Endodermal cell (in vitro differentiated cells): ENCODE data around the gene CENPN. TPM values are rescaled to one million over a fixed set of nuclear protein-coding genes. Genes with fewer than 3 reads are reported as not detected.

Experiments
- DNase-seq: peaks from one replicate; pipeline ENCODE4 v3.0.0-alpha.2; 2017
- H3K27ac ChIP-seq: 2 replicates; pipeline ENCODE4 v1.5.1; 2013; ENCODE audit warnings: mild to moderate bottlenecking, low read depth, low read length, moderate library complexity
- H3K27me3 ChIP-seq: 2 replicates; pipeline ENCODE4 v1.6.1; 2013; ENCODE audit warnings: mild to moderate bottlenecking, low read length, moderate library complexity; ENCODE audit not compliant: insufficient read depth, control insufficient read depth, poor library complexity, severe bottlenecking
- H3K36me3 ChIP-seq: 2 replicates; pipeline ENCODE4 v1.7.0; 2013; ENCODE audit warnings: mild to moderate bottlenecking, low read length, moderate library complexity; ENCODE audit not compliant: control insufficient read depth, insufficient read depth
- H3K4me1 ChIP-seq: one replicate; pipeline ENCODE4 v1.7.0; 2013; ENCODE audit warnings: low read length; ENCODE audit not compliant: control insufficient read depth, insufficient read depth
- H3K4me3 ChIP-seq: 2 replicates; pipeline ENCODE4 v1.5.1; 2013; ENCODE audit warnings: mild to moderate bottlenecking, low read length, moderate library complexity
- H3K9ac ChIP-seq: 2 replicates; pipeline ENCODE4 v1.6.1; 2013; ENCODE audit warnings: mild to moderate bottlenecking, low read length, moderate library complexity; ENCODE audit not compliant: poor library complexity, severe bottlenecking; ENCODE audit errors: extremely low read depth
- H3K9me3 ChIP-seq: 2 replicates; pipeline ENCODE4 v1.6.1; 2013; ENCODE audit warnings: mild to moderate bottlenecking, low read length, moderate library complexity; ENCODE audit not compliant: control insufficient read depth
- H3K27ac Mint-ChIP-seq: 2 replicates; pipeline ENCODE4 v1.8.0; 2020; ENCODE audit warnings: mixed read lengths
- H3K27me3 Mint-ChIP-seq: 2 replicates; pipeline ENCODE4 v1.8.0; 2021; ENCODE audit warnings: mild to moderate bottlenecking, mixed read lengths; ENCODE audit not compliant: insufficient read depth
- H3K36me3 Mint-ChIP-seq: 2 replicates; pipeline ENCODE4 v1.8.0; 2020; ENCODE audit warnings: low read depth, mixed read lengths
- H3K4me1 Mint-ChIP-seq: 2 replicates; pipeline ENCODE4 v1.8.0; 2020; ENCODE audit warnings: mixed read lengths
- H3K4me3 Mint-ChIP-seq: 2 replicates; pipeline ENCODE4 v1.8.0; 2020; ENCODE audit warnings: mild to moderate bottlenecking, moderate library complexity, mixed read lengths
- H3K9me3 Mint-ChIP-seq: 2 replicates; pipeline ENCODE4 v1.8.0; 2020; ENCODE audit warnings: mild to moderate bottlenecking, mixed read lengths
- WGBS, 2 experiments: methylation state at CpG; one replicate each; pipeline versions ENCODE4 v1.1.5 to v1.1.7; 2013; ENCODE audit warnings: missing lambda C conversion rate in 2 of 2, mixed read lengths in 1 of 2; ENCODE audit not compliant: insufficient coverage in 1 of 2, insufficient read length in 1 of 2; 5-methylcytosine and 5-hydroxymethylcytosine counted together
- total RNA-seq, 2 donors: library from RNA; stranded (reverse); fragmentation: NEBNext Ultra II Directional in 1 of 2; extraction: Animal tissue kit (Norgen Biotek cat#: 25700) in 1 of 2; gene quantifications; 2 replicates in 1 of 2; 3 replicates in 1 of 2; pipeline ENCODE4 v1.2.1, GENCODE V29; 2021
- TF ChIP-seq, protein P1 (sequence below): fragments of 200-600 bp; sonication (generic); conservative IDR thresholded peaks from 2 replicates; pipeline ENCODE4 v1.5.0; 2021; ENCODE audit warnings: antibody characterized with exemption, mild to moderate bottlenecking

Gene CENPN
- total RNA-seq, 2 donors from 2014 or later: 45.1 to 52.8 TPM

DNA sequence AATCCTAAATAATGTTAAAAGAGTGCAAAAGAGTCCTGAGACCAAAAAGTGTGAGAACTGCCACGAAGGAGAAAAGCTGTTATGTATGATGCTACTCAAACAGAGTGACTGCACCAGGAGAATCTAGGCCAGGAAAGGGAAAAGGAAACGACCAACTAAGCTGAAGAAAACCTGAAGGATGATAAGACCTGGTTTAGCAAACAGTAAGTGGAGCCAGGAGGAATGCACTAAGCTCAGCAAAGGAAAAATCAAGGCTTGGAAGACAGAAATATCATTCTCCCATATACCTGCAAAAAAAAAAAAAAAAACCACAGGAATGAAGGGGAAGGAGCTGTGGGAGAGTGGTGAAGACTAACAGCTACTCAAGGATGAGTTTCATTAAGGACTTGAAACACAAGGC, 21.4 kb upstream of the CENPN start:
- Histone ChIP-seq H3K27ac (no peak overlapping the region), H3K9ac (no peak overlapping the region), H3K9me3 (no peaks in the 10 kb centered on the region), H3K4me1 (peaks cover 16% of the 10 kb centered on the region), H3K27me3 (no peaks in the 10 kb centered on the region), H3K36me3 (peaks cover 15% of the 10 kb centered on the region), H3K4me3 (peak overlapping the region; percentile 13)
- Mint-ChIP-seq H3K27ac (peak overlapping the region; percentile 28), H3K4me1 (peaks cover 27% of the 10 kb centered on the region), H3K36me3 (peaks cover 16% of the 10 kb centered on the region), H3K4me3 (no peak overlapping the region), H3K27me3 (no peaks in the 10 kb centered on the region), H3K9me3 (no peaks in the 10 kb centered on the region)
- TF ChIP-seq, protein P1, sequence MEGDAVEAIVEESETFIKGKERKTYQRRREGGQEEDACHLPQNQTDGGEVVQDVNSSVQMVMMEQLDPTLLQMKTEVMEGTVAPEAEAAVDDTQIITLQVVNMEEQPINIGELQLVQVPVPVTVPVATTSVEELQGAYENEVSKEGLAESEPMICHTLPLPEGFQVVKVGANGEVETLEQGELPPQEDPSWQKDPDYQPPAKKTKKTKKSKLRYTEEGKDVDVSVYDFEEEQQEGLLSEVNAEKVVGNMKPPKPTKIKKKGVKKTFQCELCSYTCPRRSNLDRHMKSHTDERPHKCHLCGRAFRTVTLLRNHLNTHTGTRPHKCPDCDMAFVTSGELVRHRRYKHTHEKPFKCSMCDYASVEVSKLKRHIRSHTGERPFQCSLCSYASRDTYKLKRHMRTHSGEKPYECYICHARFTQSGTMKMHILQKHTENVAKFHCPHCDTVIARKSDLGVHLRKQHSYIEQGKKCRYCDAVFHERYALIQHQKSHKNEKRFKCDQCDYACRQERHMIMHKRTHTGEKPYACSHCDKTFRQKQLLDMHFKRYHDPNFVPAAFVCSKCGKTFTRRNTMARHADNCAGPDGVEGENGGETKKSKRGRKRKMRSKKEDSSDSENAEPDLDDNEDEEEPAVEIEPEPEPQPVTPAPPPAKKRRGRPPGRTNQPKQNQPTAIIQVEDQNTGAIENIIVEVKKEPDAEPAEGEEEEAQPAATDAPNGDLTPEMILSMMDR: no peak
- no peak for DNase-seq
- WGBS, 2 experiments: 70 to 72% methylated on average over 2 of the region's 2 CpGs

DNA sequence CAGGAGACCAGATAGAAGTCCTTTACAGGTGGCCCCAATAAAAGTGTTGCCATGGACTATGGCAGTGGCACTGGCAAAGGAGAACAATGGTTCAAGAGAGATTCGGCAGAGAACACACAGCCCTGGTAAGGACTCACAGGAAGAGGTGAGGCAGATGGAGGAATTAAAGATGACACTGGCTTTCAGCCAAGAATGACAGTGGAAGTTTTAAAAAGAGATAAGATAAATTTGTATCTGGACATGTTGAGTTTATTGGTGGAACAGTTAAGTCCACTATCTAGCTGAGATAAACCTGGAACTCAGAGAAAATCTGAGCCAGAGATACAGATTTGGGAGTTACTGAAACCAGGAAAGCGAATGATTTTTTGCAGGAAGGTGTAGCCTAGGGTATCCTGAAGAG, 20.5 kb upstream of the CENPN start:
- Histone ChIP-seq H3K36me3 (peaks cover 17% of the 10 kb centered on the region), H3K27me3 (no peaks in the 10 kb centered on the region), H3K4me1 (peaks cover 16% of the 10 kb centered on the region), H3K4me3 (peak overlapping the region; percentile 13), H3K27ac (no peak overlapping the region), H3K9ac (no peak overlapping the region), H3K9me3 (no peaks in the 10 kb centered on the region)
- H3K4me1 Mint-ChIP-seq: peaks cover 27% of the 10 kb centered on the region
- TF ChIP-seq, protein P1: no peak
- H3K27me3 Mint-ChIP-seq: no peaks in the 10 kb centered on the region
- DNase-seq: no peak
- peak overlapping the region; percentile 46 for H3K27ac Mint-ChIP-seq
- H3K36me3 Mint-ChIP-seq: peaks cover 12% of the 10 kb centered on the region
- H3K4me3 Mint-ChIP-seq: no peak overlapping the region
- 83 to 91% methylated on average over 2 of the region's 2 CpGs for WGBS, 2 experiments
- no peaks in the 10 kb centered on the region for H3K9me3 Mint-ChIP-seq

DNA sequence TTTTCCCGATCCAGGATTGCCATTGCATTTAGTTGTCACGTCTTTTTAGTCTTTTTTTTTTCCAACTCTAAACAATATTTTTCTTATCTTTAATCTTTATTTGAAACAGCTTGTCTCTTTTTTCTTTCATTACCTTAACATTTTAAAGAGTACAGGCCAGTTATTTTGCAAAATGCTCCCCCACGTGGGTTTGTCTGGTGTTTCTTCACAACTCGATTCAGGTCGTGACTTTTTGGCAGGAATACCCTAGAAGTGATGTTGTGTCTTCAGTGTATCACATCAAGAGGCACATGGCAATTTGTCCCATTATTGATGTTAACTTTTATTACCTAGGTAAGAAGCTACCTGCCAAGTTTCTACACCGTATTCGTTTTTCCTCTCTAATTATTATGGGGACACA, 18.3 kb upstream of the CENPN start:
- DNase-seq: no peak
- Histone ChIP-seq H3K4me1 (peaks cover 16% of the 10 kb centered on the region), H3K36me3 (peaks cover 17% of the 10 kb centered on the region), H3K27ac (no peak overlapping the region), H3K4me3 (no peak overlapping the region), H3K9me3 (no peaks in the 10 kb centered on the region), H3K9ac (no peak overlapping the region), H3K27me3 (no peaks in the 10 kb centered on the region)
- H3K9me3 Mint-ChIP-seq: no peaks in the 10 kb centered on the region
- WGBS, 2 experiments: 69 to 82% methylated on average over 7 of the region's 7 CpGs
- TF ChIP-seq, protein P1: no peak
- peaks cover 12% of the 10 kb centered on the region for H3K36me3 Mint-ChIP-seq
- H3K4me3 Mint-ChIP-seq: no peak overlapping the region
- H3K27me3 Mint-ChIP-seq: no peaks in the 10 kb centered on the region
- no peak overlapping the region for H3K27ac Mint-ChIP-seq
- H3K4me1 Mint-ChIP-seq: peaks cover 34% of the 10 kb centered on the region
